Measurements from ENCODE around the gene ANKRD23. TPM values are rescaled to one million over a fixed set of nuclear protein-coding genes. Genes with fewer than 3 reads are reported as not detected.

ANKRD23 gene
- total and polyA plus RNA-seq, 2 of the 8 experiments (the other 6 are each of a cell fraction or from before 2014, with no cell fraction given), result 3.4 to 3.5 TPM

GRCh38 chr2:96882906-96883305 is 39.1 kb upstream of the ANKRD23 start (continued):
- no peak for TF ChIP-seq CTCF (IDR thresholded peaks at IDR 0.05; ENCODE audit: control extremely low read depth in 1 of 3, insufficient read depth in 1 of 3, low read depth in 1 of 3, low read length in 3 of 3)
- TF ChIP-seq RFX5 (IDR thresholded peaks at IDR 0.05; ENCODE audit: borderline replicate concordance, low read depth, low read length), result no peak
- no peak for TF ChIP-seq CTBP2 (IDR thresholded peaks at IDR 0.05; ENCODE audit: borderline replicate concordance, insufficient read depth, insufficient read length, low read length)
- TF ChIP-seq CHD2 (IDR thresholded peaks at IDR 0.05; ENCODE audit: low read length), result no peak
- TF ChIP-seq MAFK (IDR thresholded peaks at IDR 0.05; ENCODE audit: low read depth, low read length), result no peak

All from H1 (cell line).